Stimulated activated CD4-positive, alpha-beta T cell treated with anti-CD3 and anti-CD28 coated beads, Interleukin-2, amount 100 ng/mL, for 48 hours (primary cell): ENCODE data around the gene MATN4.

Experiments
- DNase-seq, 2 donors: peaks; one replicate each; pipeline ENCODE4 v3.0.0-alpha.2; 2020

MATN4 gene

DNA sequence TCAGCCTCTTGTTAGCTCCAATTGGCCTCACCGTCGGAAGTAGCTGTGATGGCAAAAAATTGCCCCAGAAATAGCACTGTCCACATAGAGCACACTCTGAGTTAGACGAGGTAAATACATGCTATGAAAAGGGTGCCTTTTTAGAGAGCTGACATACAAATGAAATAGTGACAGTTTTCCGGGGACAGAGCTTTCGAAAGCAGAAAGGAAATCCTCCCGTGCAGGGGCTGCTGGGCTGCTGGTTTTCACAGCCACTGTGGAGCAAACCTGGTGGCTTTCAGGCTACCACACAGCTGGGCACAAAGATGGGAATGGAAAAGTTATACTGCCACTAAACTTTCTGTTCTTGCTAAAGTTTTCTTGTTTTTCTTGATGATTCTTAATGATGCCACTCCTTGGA is 62.0 kb downstream of the MATN4 start:
- DNase-seq: no peak
